ENCODE results near the gene HEMGN.

GRCh38 chr9:97905228-97905627 lies 32.7 kb downstream of the HEMGN start:
- TF ChIP-seq ZNF274 (IDR thresholded peaks at IDR 0.05; ENCODE audit: low read depth, low read length) (no peak), YY1 (IDR thresholded peaks at IDR 0.05; ENCODE audit: insufficient read depth, insufficient read length) (no peak)

Data from NT2/D1 (cell line).